ACC112 (cell line): Measurements from ENCODE around the gene C2CD5.

Source experiments
- H2AFZ ChIP-seq: fragments of 200-600 bp; sonication (generic); one replicate; pipeline ENCODE4 v1.6.0; 2017; ENCODE audit warnings: antibody characterized with exemption, low read length; ENCODE audit not compliant: unreplicated experiment
- H3K27ac ChIP-seq: fragments of 200-600 bp; sonication (generic); 2 replicates; pipeline ENCODE4 v1.5.1; 2014; ENCODE audit warnings: low read depth, mild to moderate bottlenecking, antibody characterized with exemption, low read length, moderate library complexity
- H3K27me3 ChIP-seq: fragments of 200-600 bp; sonication (generic); 2 replicates; pipeline ENCODE4 v1.6.1; 2014; ENCODE audit warnings: mild to moderate bottlenecking, antibody characterized with exemption, low read length, moderate library complexity, mixed read lengths; ENCODE audit not compliant: insufficient read depth
- H3K36me3 ChIP-seq: fragments of 200-600 bp; sonication (generic); 2 replicates; pipeline ENCODE4 v1.6.1; 2016; ENCODE audit warnings: mild to moderate bottlenecking, antibody characterized with exemption, low read length, moderate library complexity, mixed read lengths; ENCODE audit not compliant: insufficient read depth
- H3K4me1 ChIP-seq: fragments of 200-600 bp; sonication (generic); one replicate; pipeline ENCODE4 v1.6.1; 2016; ENCODE audit warnings: low read length, mixed read lengths; ENCODE audit not compliant: insufficient read depth, unreplicated experiment, control insufficient read depth
- H3K4me3 ChIP-seq: fragments of 200-600 bp; sonication (generic); 2 replicates; pipeline ENCODE4 v1.5.1; 2014; ENCODE audit warnings: mild to moderate bottlenecking, low read depth, low read length
- H3K79me2 ChIP-seq: fragments of 200-600 bp; sonication (generic); one replicate; pipeline ENCODE4 v1.6.0; 2016; ENCODE audit warnings: low read length; ENCODE audit not compliant: control insufficient read depth, unreplicated experiment, insufficient read depth

Gene C2CD5

DNA sequence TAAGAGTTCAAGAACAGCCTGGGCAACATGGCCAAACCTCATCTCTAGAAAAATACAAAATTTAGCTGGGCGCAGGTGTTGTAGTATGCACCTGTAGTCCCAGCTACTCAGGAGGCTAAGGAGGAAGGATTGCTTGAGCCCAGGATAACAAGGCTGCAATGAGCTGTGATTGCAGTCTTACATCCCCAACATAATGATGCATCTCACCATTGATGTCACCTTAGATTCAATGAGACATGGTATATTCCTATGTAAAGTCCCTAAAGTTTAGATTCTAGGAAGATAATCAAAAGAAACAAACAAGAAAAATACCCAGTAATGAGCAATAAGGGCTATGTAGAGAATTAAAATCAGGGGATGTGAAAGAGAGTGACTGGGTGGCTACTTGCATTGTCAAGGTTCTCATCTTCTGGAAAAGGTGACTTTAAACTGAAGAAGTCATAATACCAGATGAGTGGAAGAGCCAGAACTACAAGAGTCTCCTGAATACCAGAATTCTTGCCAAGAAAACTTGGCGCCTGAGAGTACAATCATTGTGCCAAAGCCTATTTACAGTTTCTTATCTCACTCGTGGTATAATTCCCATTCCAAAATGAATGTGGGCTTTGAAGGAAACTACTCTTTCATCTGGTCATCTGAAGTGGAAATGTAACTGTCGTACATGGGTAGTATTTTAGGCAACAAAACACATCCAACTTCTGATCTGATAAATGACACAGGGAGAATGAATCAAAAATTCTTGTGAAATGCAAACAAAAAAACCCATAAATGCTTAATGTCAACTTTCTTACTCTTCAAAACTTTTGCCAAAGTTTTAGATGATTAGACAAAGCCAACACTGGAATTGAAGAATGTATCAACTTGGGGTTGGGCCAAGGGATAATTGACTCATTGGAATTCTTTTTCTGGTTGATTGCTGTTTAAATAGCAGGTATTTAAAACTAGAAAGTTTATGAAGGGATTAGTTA lies 128.7 kb downstream of the C2CD5 start:
- no peak overlapping the region for H2AFZ ChIP-seq
- H3K27me3 ChIP-seq: peaks cover 7% of the 10 kb centered on the region; the same call in 1 of the 2 replicates
- H3K79me2 ChIP-seq: no peaks in the 10 kb centered on the region
- no peak overlapping the region for H3K4me3 ChIP-seq
- no peaks in the 10 kb centered on the region for H3K36me3 ChIP-seq
- H3K27ac ChIP-seq: no peak overlapping the region
- no peaks in the 10 kb centered on the region for H3K4me1 ChIP-seq

DNA sequence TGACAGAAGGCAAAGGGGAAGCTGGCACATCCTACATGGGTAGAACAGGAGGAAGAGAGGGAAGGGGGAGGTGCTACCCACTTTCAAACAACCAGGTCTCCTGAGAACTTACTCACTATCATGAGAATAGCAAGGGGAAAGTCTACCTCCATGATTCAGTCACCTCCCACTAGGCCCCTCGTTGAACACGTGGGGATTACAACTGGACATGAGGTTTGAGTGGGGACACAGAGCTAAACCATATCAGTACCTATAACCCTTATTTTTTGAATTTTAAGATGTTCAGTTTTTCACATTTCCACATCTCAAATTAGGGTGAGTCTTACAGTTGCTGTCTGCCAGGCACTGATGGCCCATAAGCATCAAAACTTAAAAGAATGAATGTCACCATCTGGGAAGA lies 129.6 kb downstream of the C2CD5 start:
- no peak overlapping the region for H3K27ac ChIP-seq
- no peaks in the 10 kb centered on the region for H3K4me1 ChIP-seq
- H3K27me3 ChIP-seq: peaks cover 7% of the 10 kb centered on the region; the same call in 1 of the 2 replicates
- H2AFZ ChIP-seq: no peak overlapping the region
- no peak overlapping the region for H3K4me3 ChIP-seq
- no peaks in the 10 kb centered on the region for H3K36me3 ChIP-seq
- H3K79me2 ChIP-seq: no peaks in the 10 kb centered on the region

DNA sequence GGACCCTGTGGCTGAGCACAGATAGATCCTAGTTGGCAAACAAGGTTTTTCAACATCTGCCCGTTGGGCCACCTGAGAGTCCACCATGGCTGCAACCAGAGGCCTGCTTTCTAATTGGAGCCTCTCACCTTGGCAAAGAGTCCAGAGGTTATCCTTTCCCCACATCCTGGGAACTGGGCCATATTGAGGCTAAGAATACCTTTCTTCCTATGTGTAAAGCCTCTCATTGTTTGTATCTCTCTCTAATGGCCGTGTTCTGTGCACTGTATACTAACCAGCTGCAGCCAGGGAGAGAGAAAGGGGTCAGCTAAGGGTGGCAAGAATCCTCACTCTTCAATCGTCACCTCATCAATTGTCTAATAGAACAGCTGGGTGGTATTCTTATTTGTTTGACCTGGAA lies 130.8 kb downstream of the C2CD5 start:
- Histone ChIP-seq H3K79me2 (no peaks in the 10 kb centered on the region), H3K27me3 (peaks cover 7% of the 10 kb centered on the region; the same call in 1 of the 2 replicates), H3K4me1 (no peaks in the 10 kb centered on the region), H3K36me3 (no peaks in the 10 kb centered on the region), H2AFZ (no peak overlapping the region), H3K27ac (no peak overlapping the region), H3K4me3 (no peak overlapping the region)

DNA sequence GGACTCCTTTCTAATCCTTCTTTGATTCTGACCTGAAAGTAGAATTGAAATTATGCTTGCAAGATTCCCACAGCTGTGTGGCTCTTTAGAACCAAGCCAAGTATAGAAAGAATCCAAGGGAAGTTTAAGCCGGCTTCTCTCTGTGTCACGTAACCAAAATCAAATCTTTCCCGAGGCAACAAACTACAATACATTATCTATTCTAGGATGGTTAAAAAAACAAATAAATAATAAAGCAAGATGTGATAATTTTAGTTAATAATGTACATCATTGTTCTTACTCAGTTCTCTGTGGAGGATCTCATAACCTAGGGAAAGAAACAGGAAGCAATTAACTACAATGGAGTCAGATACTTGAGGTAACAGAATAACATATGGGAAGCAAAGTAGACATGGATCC lies 131.8 kb downstream of the C2CD5 start:
- no peak overlapping the region for H3K4me3 ChIP-seq
- H2AFZ ChIP-seq: no peak overlapping the region
- H3K36me3 ChIP-seq: no peaks in the 10 kb centered on the region
- no peaks in the 10 kb centered on the region for H3K79me2 ChIP-seq
- H3K27me3 ChIP-seq: peaks cover 7% of the 10 kb centered on the region; the same call in 1 of the 2 replicates
- H3K27ac ChIP-seq: no peak overlapping the region
- no peaks in the 10 kb centered on the region for H3K4me1 ChIP-seq

DNA sequence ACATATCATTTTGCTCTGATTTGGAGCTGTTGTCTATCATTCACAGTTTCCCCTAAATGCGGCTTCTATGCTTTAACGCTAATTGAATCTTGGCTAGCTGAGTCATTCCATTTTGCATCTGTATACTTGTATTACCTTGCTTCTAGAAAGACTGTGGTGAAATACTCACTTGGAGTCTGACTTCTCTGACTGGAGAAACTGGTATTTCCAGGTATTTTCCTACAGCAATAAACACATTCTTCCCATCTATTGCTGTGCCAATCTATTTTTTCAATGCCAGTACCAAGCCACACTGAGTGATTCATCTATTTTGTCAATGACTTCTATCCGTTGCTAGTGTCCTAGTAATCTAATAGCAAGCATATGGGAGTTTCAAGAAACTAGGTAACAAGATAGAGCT lies 133.9 kb downstream of the C2CD5 start:
- no peaks in the 10 kb centered on the region for H3K4me1 ChIP-seq
- H2AFZ ChIP-seq: no peak overlapping the region
- H3K36me3 ChIP-seq: no peaks in the 10 kb centered on the region
- H3K4me3 ChIP-seq: no peak overlapping the region
- H3K27me3 ChIP-seq: no peaks in the 10 kb centered on the region
- H3K79me2 ChIP-seq: no peaks in the 10 kb centered on the region
- H3K27ac ChIP-seq: no peak overlapping the region

DNA sequence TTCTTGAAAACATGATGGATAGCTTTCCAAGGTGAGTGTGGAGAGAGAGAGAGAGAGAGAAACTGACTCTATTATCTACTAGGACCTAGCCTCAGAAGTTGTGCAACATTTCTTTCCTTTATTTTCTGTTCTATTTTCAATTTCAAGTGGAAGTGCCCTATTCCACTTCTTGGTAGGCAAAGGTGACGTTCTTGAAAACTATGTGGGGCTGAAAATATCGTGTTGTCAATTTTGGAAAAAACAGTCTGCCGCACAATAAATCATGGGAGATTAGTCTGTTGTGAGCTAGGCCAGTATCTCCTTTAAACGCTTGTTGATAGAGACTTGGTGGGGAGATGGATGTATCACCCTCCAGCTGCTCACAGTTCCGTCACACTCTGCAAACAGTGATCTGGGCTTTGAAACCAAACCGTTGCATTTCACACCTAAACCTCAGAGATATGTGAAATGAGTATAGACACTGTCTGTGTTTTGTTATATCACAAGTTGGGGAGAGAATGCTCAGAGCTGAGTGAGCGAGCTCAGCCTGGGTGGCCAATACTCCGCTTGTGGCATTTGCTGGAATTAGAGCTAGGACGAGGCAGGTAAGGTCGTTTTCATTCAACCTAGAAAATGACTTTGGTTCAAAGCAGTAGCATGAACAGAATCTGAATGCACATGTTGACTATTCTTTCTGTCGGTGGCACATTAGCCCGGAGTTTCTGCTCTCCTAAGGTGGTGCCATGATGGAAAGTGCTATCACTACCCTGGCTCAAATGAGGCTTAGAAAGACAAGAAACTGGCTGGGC lies 134.8 kb downstream of the C2CD5 start:
- H3K4me1 ChIP-seq: no peaks in the 10 kb centered on the region
- H3K4me3 ChIP-seq: no peak overlapping the region
- no peaks in the 10 kb centered on the region for H3K27me3 ChIP-seq
- no peak overlapping the region for H3K27ac ChIP-seq
- no peaks in the 10 kb centered on the region for H3K79me2 ChIP-seq
- no peaks in the 10 kb centered on the region for H3K36me3 ChIP-seq
- H2AFZ ChIP-seq: no peak overlapping the region

DNA sequence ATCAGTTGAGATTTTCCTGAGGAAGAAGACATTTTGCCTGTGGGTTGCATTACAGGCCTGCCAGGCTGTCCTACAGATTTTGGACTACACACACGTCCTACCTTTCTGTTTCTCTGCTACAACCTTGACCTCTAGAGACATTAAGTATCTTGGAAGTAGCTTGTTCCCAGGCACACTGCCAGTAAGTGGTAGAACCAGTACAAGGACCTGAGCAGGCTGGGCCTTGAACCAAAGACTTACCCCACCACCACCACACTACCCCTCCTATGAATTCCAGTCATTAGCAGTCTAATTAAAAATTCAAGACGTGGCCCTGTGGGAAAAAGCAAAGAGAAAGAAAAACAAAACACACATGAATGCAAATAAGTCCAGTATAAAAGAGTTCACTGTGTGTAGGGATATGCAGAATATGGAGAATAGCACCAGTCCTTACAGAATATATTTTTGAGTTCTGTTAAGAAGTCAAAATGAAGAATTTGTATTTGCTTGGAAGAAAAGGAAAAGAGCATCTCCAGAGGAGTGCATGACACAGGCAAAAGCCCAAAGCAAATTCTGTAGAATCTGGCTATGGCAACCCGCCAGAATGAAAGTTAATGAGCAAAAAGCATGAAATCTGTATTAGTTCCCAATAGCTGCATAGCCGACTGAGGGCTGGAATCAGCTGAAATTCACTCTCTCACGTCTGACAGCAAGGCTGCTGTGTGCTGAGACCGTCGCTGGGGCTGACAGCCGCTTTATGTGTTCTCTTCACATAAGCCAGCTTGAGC lies 135.5 kb downstream of the C2CD5 start:
- Histone ChIP-seq H3K4me1 (no peaks in the 10 kb centered on the region), H3K4me3 (no peak overlapping the region), H3K36me3 (no peaks in the 10 kb centered on the region), H2AFZ (no peak overlapping the region), H3K27ac (no peak overlapping the region), H3K79me2 (no peaks in the 10 kb centered on the region), H3K27me3 (no peaks in the 10 kb centered on the region)

DNA sequence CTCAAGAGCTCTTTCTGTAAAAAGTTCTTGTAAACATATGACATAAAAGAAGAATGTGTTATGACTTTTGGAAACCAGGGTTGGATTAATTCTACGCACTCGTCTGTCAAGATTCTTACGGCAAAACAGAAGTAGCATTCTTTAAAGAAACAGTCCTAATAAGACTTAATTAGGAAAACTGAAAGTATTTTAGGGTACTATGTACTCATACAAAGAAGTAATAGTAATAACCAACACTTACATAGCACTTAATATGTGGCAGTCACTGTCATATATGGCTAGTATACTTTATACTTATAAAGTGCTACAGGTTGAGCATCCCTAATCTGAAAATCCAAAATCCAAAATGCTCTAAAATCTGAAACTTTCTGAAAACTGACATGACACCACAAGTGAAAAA lies 136.9 kb downstream of the C2CD5 start:
- Histone ChIP-seq H2AFZ (no peak overlapping the region), H3K36me3 (no peaks in the 10 kb centered on the region), H3K4me3 (no peak overlapping the region)

DNA sequence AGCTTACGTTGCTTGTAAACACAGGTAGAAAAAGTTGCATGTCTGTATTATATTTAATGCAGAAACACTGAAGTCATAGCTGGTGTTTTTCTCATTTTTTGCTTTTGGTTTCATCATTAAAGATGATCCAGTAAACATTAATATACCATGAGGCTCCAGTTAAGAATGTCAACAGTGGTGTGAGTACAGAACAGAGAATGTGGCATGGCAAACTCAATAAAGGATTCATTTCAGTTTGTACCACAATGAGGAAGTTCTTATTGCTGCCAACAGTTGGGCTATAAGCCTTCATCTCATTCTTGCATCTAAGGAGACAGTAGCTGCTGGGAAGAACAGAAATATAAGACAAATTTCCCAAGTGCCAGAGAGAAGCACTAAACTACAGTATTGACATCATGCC lies 137.7 kb downstream of the C2CD5 start:
- Histone ChIP-seq H3K4me1 (no peaks in the 10 kb centered on the region), H3K79me2 (no peaks in the 10 kb centered on the region), H2AFZ (no peak overlapping the region), H3K27ac (no peak overlapping the region), H3K36me3 (no peaks in the 10 kb centered on the region), H3K4me3 (no peak overlapping the region), H3K27me3 (no peaks in the 10 kb centered on the region)

More for the DNA sequence above, 136.9 kb downstream of the C2CD5 start:
- Histone ChIP-seq H3K79me2 (no peaks in the 10 kb centered on the region), H3K4me1 (no peaks in the 10 kb centered on the region), H3K27ac (no peak overlapping the region), H3K27me3 (no peaks in the 10 kb centered on the region)

DNA sequence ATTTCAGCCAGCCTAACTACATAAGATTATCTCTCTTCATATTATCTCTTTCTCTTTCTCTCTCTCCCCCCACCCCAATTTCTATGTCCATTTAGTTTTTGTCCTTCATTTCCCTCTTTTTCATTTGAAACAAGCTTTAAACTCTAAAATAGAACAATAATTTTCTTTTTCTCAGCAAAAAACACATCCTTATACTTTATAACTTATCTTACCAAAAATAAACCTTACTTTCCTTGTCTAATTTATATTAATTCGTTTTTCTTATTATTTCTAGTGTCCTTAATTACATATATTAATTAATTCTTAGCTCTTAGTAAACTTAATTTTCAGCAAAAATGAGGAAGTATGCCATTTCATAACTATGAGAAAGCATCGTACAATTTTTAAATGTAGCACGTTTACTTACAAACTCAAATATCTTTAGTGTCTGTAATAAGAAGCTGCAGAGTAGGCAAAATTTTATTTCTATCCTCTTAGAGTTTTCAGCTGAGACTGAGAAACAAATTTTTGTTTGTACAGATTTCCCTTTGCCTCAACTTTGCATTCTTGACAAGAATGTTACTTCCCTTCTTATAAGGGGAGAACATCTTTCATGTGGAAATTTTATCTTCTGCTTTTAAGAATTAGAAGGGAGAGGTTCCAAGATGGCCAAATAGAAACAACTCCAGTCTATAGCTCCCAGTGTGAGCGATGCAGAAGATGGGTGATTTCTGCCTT lies 144.7 kb downstream of the C2CD5 start:
- H3K36me3 ChIP-seq: no peaks in the 10 kb centered on the region
- no peaks in the 10 kb centered on the region for H3K79me2 ChIP-seq
- H3K27ac ChIP-seq: no peak overlapping the region
- H2AFZ ChIP-seq: no peak overlapping the region
- no peak overlapping the region for H3K4me3 ChIP-seq
- peaks cover 26% of the 10 kb centered on the region for H3K27me3 ChIP-seq
- no peaks in the 10 kb centered on the region for H3K4me1 ChIP-seq
